A673 (cell line): ENCODE measurements around the gene YEATS2.

Experiments used
- CTCF ChIP-seq: fragments of 300-800, 200-600 bp; sonication (generic); conservative IDR thresholded peaks from 2 replicates; pipeline ENCODE4 v1.5.1; 2017; ENCODE audit warnings: low read depth, mild to moderate bottlenecking, antibody characterized with exemption, low read length, moderate library complexity, mixed read lengths
- EZH2 ChIP-seq: fragments of 200-600 bp; sonication (generic); IDR thresholded peaks from 2 replicates; pipeline ENCODE4 v1.6.1; 2017; ENCODE audit warnings: borderline replicate concordance, low read depth, mild to moderate bottlenecking, mixed read lengths, antibody characterized with exemption, low read length; ENCODE audit not compliant: poor library complexity, severe bottlenecking

GRCh38 chr3:183844606-183845005 is 147.0 kb downstream of the YEATS2 start:
- TF ChIP-seq CTCF = no peak
- no peak for TF ChIP-seq EZH2
